ENCODE results near the gene SLF2.
A peak's percentile ranks its signal among the peaks of the same experiment; 100 is the strongest.

The SLF2 gene

DNA sequence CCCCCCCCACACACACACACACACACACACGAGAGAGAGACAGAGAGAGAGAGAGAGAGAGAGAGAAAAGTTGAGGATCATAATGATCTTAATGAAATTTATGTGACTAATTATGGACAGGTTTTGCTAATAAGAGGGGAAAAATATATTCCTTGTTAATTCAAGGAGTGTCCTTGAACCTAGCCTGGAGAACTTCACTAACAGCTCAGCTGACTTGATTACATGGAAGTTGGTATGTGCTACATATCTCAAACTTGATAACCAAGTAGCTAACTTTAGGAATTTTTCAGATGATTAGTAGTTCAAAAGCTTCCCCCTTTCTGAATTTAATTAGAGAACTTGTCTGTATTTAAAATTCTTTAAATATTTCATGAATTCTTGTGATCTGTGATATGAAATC, 15.3 kb downstream of the SLF2 start:
- no peak for TF ChIP-seq CTCF (IDR thresholded peaks at IDR 0.05)

DNA sequence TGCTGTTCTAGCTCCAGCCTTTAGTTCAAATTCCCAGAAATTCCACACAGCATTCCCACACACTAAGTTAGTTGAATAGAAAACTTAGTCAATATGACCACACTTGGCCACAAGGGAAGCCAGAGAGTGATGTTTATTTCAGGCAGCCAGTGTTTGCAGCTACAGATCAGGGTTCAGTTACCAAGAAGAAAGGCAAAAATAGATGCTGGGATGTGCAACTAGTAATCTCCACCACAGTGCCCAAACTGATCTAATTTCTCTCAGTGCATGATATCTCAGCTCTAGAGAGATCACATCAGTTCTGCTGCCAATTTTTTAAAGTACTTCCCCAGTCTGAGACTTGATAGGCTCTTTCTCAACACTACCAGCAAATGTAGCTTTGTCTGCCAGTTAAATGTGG, 17.6 kb downstream of the SLF2 start:
- TF ChIP-seq CTCF (IDR thresholded peaks at IDR 0.05), result no peak

DNA sequence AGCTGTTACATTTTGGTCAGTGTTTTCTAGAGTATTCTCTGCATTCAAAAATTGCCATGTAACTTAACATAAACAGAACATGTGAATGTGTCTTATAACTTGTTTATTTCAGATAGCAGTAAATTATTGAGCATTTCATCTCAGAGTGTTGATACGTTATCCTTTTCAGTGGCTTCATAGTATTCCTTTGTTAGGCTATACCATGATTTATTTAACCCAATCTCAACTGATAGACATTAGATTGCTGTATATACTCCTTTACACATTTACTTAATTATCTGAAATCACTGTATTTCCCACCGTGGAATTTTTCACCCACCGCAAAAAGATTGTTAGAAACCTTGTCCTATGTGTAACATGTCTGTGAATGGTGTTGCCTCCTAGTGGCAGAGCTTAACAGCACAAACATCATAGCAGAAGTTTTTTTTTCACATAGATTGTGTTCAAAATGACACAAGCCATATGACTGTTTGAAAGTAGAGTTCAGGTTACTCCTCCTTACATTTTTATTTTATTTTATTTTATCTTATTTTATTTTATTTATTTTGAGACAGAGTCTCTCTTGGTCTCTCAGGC, 21.4 kb downstream of the SLF2 start:
- TF ChIP-seq CTCF (IDR thresholded peaks at IDR 0.05), result peak; percentile 43

DNA sequence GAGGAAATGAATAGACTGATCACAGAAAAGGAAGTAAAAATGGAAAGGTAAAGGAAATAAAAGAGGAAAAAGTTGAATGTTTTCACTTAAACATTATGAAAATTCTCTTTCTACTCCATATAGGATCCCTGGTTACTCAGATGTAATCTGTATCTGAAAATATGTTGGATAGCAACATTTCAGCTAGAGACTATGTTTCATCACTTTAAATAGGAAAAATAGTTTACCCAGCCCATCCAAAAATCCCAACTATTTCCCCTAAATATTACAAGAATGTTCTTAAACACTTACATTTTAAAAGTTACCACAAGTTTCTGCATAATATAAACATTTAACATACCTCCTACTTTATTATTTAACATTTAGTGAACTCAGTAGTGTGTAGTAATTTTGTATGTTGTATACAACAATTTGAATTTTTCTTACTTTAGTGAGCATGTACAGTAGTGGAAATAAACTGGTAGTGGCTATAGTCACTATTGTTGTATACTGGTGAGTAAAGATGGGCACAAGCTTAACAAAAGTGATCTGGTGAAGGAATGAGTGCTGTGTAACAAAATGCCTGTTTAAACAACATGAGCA, 27.1 kb downstream of the SLF2 start:
- TF ChIP-seq CTCF (IDR thresholded peaks at IDR 0.05), result no peak

GRCh38 chr10:100942229-100942628, 29.5 kb downstream of the SLF2 start:
- TF ChIP-seq CTCF (IDR thresholded peaks at IDR 0.05), result no peak

GRCh38 chr10:100943508-100943907, 30.7 kb downstream of the SLF2 start:
- TF ChIP-seq CTCF (IDR thresholded peaks at IDR 0.05), result no peak

DNA sequence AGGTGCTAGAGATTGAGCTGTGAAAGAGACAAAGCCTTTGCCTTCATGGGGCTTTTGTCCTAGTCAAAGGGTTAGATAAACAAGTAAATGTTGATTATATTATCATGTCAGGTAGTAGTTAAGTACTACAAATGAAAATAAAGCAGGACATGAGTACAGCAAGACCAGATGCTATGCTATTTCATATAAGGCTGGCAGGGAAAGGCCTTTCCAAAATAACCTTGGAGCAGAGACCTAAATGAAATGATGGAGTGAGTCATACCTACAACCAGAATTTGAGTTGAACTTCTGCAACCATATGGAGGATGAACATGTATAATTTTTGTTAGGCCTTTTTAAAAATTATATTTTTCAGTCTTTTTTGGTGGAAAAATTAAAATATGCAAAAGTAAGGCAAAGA, 33.0 kb downstream of the SLF2 start:
- no peak for TF ChIP-seq CTCF (IDR thresholded peaks at IDR 0.05)

- TF ChIP-seq CTCF (IDR thresholded peaks at IDR 0.05), result no peak
These were observed 36.2 kb downstream of the SLF2 start for GRCh38 chr10:100948916-100949315.

Measured in LNCAP (cell line).